WTC11 (cell line): ENCODE data around the gene PCDH9.

Experiments
- CREB1 ChIP-seq: sonication (generic); formaldehyde crosslinking; IDR thresholded peaks from 2 replicates; pipeline ENCODE4 v1.8.0; 2023; ENCODE audit warnings: mild to moderate bottlenecking, missing genetic modification reagents
- CTCF ChIP-seq: fragments of 200-600 bp; IDR thresholded peaks from 2 replicates; pipeline ENCODE4 v1.8.0; 2022; ENCODE audit warnings: antibody characterized with exemption
- E2F4 ChIP-seq: sonication (generic); formaldehyde crosslinking; IDR thresholded peaks from 2 replicates; pipeline ENCODE4 v1.8.1; 2022; ENCODE audit warnings: low read depth, mild to moderate bottlenecking, moderate library complexity, missing genetic modification reagents, borderline replicate concordance
- ELF4 ChIP-seq: sonication (generic); formaldehyde crosslinking; IDR thresholded peaks from 2 replicates; pipeline ENCODE4 v1.8.1; 2022; ENCODE audit warnings: low read depth, mild to moderate bottlenecking, moderate library complexity, missing genetic modification reagents
- NFE2L1 ChIP-seq: sonication (generic); formaldehyde crosslinking; IDR thresholded peaks from 2 replicates; pipeline ENCODE4 v1.8.1; 2023; ENCODE audit warnings: missing genetic modification reagents
- NFYB ChIP-seq: sonication (generic); formaldehyde crosslinking; conservative IDR thresholded peaks from 2 replicates; pipeline ENCODE4 v1.8.0; 2022; ENCODE audit warnings: low read depth, missing genetic modification reagents
- PRRX2 ChIP-seq: fragments of 250-450 bp; sonication (Bioruptor Pico); IDR thresholded peaks from 2 replicates; pipeline ENCODE4 v1.8.0; 2021; ENCODE audit warnings: mild to moderate bottlenecking
- SMAD3 ChIP-seq: sonication (generic); formaldehyde crosslinking; IDR thresholded peaks from 2 replicates; pipeline ENCODE4 v1.8.0; 2022; ENCODE audit warnings: missing genetic modification reagents, mild to moderate bottlenecking, borderline replicate concordance
- ZNF138 ChIP-seq: sonication (generic); formaldehyde crosslinking; conservative IDR thresholded peaks from 2 replicates; pipeline ENCODE4 v1.8.1; 2022; ENCODE audit warnings: mild to moderate bottlenecking, moderate library complexity, missing genetic modification reagents
- TF ChIP-seq, protein P1 (sequence below): sonication (generic); formaldehyde crosslinking; IDR thresholded peaks from 2 replicates; pipeline ENCODE4 v1.8.1; 2022; ENCODE audit warnings: mild to moderate bottlenecking, missing genetic modification reagents, moderate library complexity, borderline replicate concordance

DNA sequence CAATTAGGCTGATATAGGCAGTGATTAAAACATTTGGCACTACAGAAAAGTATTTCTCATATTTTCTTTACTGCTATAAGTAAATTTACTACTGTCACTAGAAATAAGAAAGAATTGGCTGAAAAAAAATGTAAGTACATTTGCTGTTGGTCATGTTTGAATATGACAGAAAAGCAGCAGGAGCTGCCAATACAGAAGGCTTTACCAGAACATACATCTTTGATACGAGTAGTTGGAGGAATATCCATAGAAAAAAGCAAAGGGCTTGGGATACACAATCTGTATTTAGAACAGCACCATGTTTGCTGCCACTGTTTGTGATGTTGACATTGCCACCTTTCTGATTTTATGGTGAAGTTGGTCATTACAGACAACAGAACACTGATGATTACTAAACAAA lies 21.6 kb downstream of the PCDH9 start:
- TF ChIP-seq CTCF (no peak), ELF4 (CRISPR knock-in tag) (no peak), CREB1 (CRISPR knock-in tag) (no peak), NFYB (CRISPR knock-in tag) (no peak), PRRX2 (CRISPR knock-in tag) (no peak), ZNF138 (CRISPR knock-in tag) (no peak), SMAD3 (no peak), NFE2L1 (CRISPR knock-in tag) (no peak), E2F4 (no peak)
- TF ChIP-seq, protein P1, sequence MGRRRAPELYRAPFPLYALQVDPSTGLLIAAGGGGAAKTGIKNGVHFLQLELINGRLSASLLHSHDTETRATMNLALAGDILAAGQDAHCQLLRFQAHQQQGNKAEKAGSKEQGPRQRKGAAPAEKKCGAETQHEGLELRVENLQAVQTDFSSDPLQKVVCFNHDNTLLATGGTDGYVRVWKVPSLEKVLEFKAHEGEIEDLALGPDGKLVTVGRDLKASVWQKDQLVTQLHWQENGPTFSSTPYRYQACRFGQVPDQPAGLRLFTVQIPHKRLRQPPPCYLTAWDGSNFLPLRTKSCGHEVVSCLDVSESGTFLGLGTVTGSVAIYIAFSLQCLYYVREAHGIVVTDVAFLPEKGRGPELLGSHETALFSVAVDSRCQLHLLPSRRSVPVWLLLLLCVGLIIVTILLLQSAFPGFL (CRISPR knock-in tag) = no peak
